Muscle layer of duodenum (tissue), 2 donors: ENCODE results near the gene CROT.

Source experiments
- H3K27ac ChIP-seq: one replicate; pipeline ENCODE4 v1.7.0; 2013; ENCODE audit warnings: mild to moderate bottlenecking, low read length
- H3K27me3 ChIP-seq: one replicate; pipeline ENCODE4 v1.7.0; 2013; ENCODE audit warnings: low read depth, mild to moderate bottlenecking, control low read depth, low read length
- H3K36me3 ChIP-seq, 2 donors: one replicate each; pipeline ENCODE4 v1.7.0; 2013; ENCODE audit warnings: low read length in 2 of 2, control low read depth in 1 of 2, mild to moderate bottlenecking in 1 of 2; ENCODE audit not compliant: insufficient read depth in 2 of 2, control insufficient read depth in 1 of 2
- H3K4me1 ChIP-seq, 2 donors: one replicate each; pipeline ENCODE4 v1.7.0; 2013; ENCODE audit warnings: low read length in 2 of 2, mild to moderate bottlenecking in 2 of 2, control low read depth in 1 of 2, moderate library complexity in 1 of 2; ENCODE audit not compliant: insufficient read depth in 2 of 2, control insufficient read depth in 1 of 2
- H3K4me3 ChIP-seq, 2 donors: one replicate each; pipeline ENCODE4 v1.7.0; 2013; ENCODE audit warnings: low read length in 2 of 2, low read depth in 1 of 2, mild to moderate bottlenecking in 1 of 2
- H3K9me3 ChIP-seq, 2 donors: one replicate each; pipeline ENCODE4 v1.7.0; 2013; ENCODE audit warnings: low read length in 2 of 2, control low read depth in 1 of 2, mild to moderate bottlenecking in 1 of 2; ENCODE audit not compliant: control insufficient read depth in 1 of 2
- donor health status: healthy.

CROT gene

DNA sequence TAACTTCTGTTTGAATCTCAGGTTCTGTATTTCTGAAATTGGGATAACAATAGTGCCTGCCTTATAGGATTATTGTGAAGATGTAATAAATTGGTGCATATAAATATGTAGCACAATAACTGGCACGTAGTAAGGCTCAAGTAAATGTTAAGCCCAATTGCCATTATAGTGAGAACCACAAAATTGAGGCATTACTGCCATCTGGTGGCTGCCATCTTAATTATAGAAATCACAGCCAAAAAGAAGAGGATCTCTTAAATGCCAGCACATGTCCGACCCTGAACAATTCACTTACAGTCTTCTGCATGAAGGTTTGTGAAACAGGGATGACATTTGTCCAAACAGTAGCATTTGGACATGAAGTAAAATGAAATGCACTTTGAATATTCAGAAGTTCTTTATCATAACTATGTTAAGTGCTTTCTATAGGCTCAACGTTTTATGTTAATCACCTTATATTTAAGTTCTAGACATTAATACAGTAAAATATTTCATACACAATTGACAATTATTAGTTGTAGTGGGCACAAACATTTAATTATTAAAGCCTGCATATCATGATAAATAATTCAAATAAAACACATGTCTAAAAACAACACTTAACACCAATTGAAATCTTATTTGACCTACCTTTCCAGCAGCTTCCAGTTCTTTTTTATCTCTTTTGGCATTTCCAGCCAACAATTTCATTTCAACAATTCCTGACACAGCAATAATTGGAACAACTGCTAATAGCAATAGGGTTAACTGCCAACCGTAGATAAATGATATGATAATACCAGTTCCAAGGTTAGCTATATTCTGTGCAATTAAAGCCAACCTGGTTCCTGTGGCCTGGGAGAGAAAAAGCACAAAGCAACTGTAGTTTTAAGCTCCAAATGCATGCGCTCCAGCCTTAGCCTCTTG is 71.5 kb downstream of the CROT start:
- H3K36me3 ChIP-seq: no peaks in the 10 kb centered on the region
- no peaks in the 10 kb centered on the region for H3K9me3 ChIP-seq
- H3K4me1 ChIP-seq: no peaks in the 10 kb centered on the region
- no peak overlapping the region for H3K27ac ChIP-seq
- H3K27me3 ChIP-seq: no peaks in the 10 kb centered on the region
- no peak overlapping the region for H3K4me3 ChIP-seq

DNA sequence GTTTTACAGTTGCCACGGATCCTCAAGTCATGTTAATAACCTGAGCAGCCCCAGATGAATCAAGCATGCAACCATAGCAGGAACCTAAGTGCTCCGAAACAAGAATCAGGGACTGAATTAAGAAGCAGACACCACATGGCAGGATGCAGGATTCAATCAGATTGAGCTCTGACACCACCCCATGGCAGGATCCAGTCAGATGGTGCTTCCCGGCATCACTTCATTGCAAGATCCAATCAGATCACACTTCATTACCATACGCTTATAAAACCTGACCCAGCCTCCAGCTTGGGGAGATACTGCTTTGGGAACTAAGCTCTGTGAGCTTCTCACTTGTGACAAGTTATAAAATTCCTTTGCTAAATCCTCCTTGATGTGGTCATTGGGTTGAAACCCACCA is 74.7 kb downstream of the CROT start:
- Histone ChIP-seq H3K4me3 (no peak overlapping the region), H3K27me3 (no peaks in the 10 kb centered on the region), H3K36me3 (no peaks in the 10 kb centered on the region)

GRCh38 chr7:87424075-87424474 is 78.6 kb downstream of the CROT start:
- Histone ChIP-seq H3K4me3 (no peak overlapping the region), H3K9me3 (no peaks in the 10 kb centered on the region), H3K27ac (no peak overlapping the region), H3K27me3 (no peaks in the 10 kb centered on the region), H3K36me3 (no peaks in the 10 kb centered on the region), H3K4me1 (no peaks in the 10 kb centered on the region)

More for the DNA sequence above, 74.7 kb downstream of the CROT start:
- no peaks in the 10 kb centered on the region for H3K4me1 ChIP-seq
- no peak overlapping the region for H3K27ac ChIP-seq
- no peaks in the 10 kb centered on the region for H3K9me3 ChIP-seq

- no peak overlapping the region for H3K4me3 ChIP-seq
- no peaks in the 10 kb centered on the region for H3K36me3 ChIP-seq
- no peaks in the 10 kb centered on the region for H3K9me3 ChIP-seq
- H3K27me3 ChIP-seq: no peaks in the 10 kb centered on the region
- no peak overlapping the region for H3K27ac ChIP-seq
- H3K4me1 ChIP-seq: no peaks in the 10 kb centered on the region
Observed at GRCh38 chr7:87426160-87426559, 80.7 kb downstream of the CROT start.

DNA sequence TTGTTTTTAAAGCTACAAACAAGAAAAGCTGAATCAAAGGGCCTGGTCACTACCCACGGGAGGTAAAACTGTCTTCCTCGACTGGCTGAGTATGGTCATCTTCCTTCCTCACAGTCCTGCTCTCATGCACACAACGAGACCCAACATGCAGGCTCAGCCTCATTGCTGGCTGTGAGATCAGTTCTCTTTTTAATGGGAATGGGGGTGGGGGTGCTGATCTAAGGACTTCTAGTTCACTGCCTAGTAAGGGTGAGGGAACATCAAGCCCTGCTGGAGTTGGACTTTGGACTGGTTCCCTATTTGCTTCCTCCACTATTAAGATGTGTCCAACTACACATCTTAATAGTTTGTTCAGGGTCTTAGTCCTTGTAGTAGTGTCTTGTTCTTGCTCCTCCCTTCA is 81.8 kb downstream of the CROT start:
- Histone ChIP-seq H3K27me3 (no peaks in the 10 kb centered on the region), H3K36me3 (no peaks in the 10 kb centered on the region), H3K4me3 (no peak overlapping the region), H3K4me1 (no peaks in the 10 kb centered on the region), H3K27ac (no peak overlapping the region), H3K9me3 (no peaks in the 10 kb centered on the region)

- Histone ChIP-seq H3K9me3 (no peaks in the 10 kb centered on the region), H3K36me3 (no peaks in the 10 kb centered on the region), H3K27ac (no peak overlapping the region), H3K4me3 (no peak overlapping the region), H3K27me3 (no peaks in the 10 kb centered on the region), H3K4me1 (no peaks in the 10 kb centered on the region)
Observed at GRCh38 chr7:87432536-87432935, 87.1 kb downstream of the CROT start.

DNA sequence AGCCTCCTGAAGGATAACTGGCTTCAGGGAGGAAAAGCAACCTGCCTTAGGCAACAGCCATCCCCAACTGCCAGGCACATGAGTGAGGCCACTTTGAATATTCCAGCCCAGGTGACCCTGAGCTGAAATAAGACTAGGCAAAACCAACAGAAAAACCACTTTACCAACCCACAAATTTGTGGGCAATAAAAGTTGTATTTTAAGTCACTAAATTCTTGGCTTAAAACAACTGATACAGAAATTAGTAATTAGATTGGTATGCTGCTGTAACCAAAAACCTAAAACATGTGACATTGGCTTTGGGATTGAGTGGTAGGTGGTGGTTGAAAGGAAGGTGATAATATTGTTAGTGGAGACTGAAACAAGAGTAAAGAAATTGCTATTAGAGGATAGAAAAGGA is 90.1 kb downstream of the CROT start:
- Histone ChIP-seq H3K27me3 (no peaks in the 10 kb centered on the region), H3K4me1 (no peaks in the 10 kb centered on the region), H3K36me3 (no peaks in the 10 kb centered on the region), H3K27ac (no peak overlapping the region), H3K4me3 (no peak overlapping the region), H3K9me3 (no peaks in the 10 kb centered on the region)

DNA sequence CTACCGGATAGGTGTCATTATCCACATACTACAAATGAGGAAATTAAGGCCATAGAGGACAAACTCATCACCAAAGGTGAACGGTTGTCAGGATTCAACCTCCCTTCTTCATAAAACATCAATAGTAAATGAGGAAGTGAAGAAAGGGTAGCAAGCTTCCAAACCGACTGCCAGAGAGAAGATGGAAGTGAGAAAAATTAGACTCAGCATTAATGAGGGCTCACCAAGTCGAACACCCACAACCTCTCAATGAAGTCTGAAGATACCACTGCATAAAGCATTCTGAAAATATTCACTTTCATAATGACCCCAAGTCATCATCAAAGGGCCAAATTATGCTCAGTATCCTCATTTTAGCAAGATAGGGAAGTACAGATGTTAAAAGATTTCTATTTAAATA is 100.4 kb downstream of the CROT start:
- Histone ChIP-seq H3K4me1 (no peaks in the 10 kb centered on the region), H3K9me3 (no peaks in the 10 kb centered on the region), H3K27ac (no peak overlapping the region), H3K4me3 (no peak overlapping the region), H3K27me3 (no peaks in the 10 kb centered on the region), H3K36me3 (no peaks in the 10 kb centered on the region)

GRCh38 chr7:87447116-87447635 is 101.7 kb downstream of the CROT start:
- no peaks in the 10 kb centered on the region for H3K4me1 ChIP-seq
- no peaks in the 10 kb centered on the region for H3K36me3 ChIP-seq
- no peaks in the 10 kb centered on the region for H3K27me3 ChIP-seq
- H3K9me3 ChIP-seq: no peaks in the 10 kb centered on the region
- no peak overlapping the region for H3K27ac ChIP-seq
- no peak overlapping the region for H3K4me3 ChIP-seq

- no peaks in the 10 kb centered on the region for H3K27me3 ChIP-seq
- no peaks in the 10 kb centered on the region for H3K36me3 ChIP-seq
- no peak overlapping the region for H3K27ac ChIP-seq
- H3K9me3 ChIP-seq: no peaks in the 10 kb centered on the region
- no peaks in the 10 kb centered on the region for H3K4me1 ChIP-seq
- no peak overlapping the region for H3K4me3 ChIP-seq
Observed at GRCh38 chr7:87448388-87448787, 102.9 kb downstream of the CROT start.
